OCI-LY1 (cell line): ENCODE measurements around the gene PTGES2.

ENCODE experiments used
- CTCF ChIP-seq: fragments of 200-600 bp; sonication (generic), shearing (Covaris generic); IDR thresholded peaks from 2 replicates; pipeline ENCODE4 v1.5.1; 2017; ENCODE audit warnings: mild to moderate bottlenecking, antibody characterized with exemption, low read length, moderate library complexity, mixed read lengths
- EZH2 ChIP-seq: fragments of 200-600 bp; sonication (generic), shearing (Covaris generic); IDR thresholded peaks from 2 replicates; pipeline ENCODE4 v1.8.0; 2017; ENCODE audit warnings: borderline replicate concordance, mixed run types, mild to moderate bottlenecking, antibody characterized with exemption, low read length, moderate library complexity, mixed read lengths

DNA sequence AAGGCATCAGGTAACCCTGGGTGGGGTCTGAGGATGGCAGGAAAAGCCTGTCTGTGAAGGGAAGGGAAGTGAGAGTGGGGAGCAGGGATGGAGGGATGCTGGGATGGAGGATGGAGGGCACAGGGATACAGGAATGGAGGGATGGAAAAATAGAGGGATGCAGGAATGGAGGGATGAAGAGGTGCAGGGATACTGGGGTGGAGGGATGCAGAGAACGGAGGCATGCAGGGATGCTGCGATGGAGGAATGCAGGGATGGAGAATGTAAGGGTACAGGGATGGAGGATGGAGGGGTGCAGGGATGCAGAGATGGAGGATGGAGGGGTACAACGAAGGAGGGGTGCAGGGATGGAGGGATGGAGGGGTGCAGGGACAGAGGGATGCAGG lies 9.1 kb downstream of the PTGES2 start:
- TF ChIP-seq CTCF (no peak), EZH2 (no peak)
